Measurements from ENCODE around the gene CETN2.

DNA sequence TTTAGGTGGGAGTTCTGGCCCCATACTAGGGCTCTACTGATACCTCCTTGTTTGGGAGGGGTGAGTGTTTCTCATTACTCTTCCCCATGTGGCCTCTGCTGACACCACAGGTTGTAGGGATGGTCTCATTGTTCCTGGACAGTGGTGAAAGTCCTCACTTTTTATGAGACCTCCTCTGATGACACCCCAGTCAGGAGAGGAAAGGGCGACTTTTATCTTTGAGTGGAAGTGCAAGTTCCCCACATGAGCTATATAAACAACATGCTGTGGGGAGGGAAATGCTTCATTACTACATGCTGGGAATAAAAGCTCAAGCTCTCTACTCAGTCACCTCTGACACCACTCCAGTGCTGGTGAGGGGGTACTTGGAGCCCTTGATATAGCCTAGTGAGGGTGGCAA lies 31.6 kb downstream of the CETN2 start:
- TF ChIP-seq MYC (IDR thresholded peaks at IDR 0.05; ENCODE audit: low read depth, low read length) (no peak), CTCF (IDR thresholded peaks at IDR 0.05; ENCODE audit: extremely low read depth in 1 of 2, insufficient read depth in 1 of 2, low read depth in 1 of 2, low read length in 2 of 2) (no peak), POLR2A (IDR thresholded peaks at IDR 0.05; ENCODE audit: low read depth, low read length) (no peak), EZH2 (IDR thresholded peaks at IDR 0.05; ENCODE audit: borderline replicate concordance, low read depth, low read length, severe bottlenecking) (no peak), POLR2AphosphoS5 (IDR thresholded peaks at IDR 0.05; ENCODE audit: insufficient read depth, low read depth, low read length) (no peak), FOS (IDR thresholded peaks at IDR 0.05; ENCODE audit: borderline replicate concordance, insufficient read depth, low read length) (no peak), JUN (IDR thresholded peaks at IDR 0.05; ENCODE audit: borderline replicate concordance, insufficient read depth, insufficient read length, low read depth) (no peak), GATA2 (IDR thresholded peaks at IDR 0.05; ENCODE audit: insufficient read depth, insufficient read length, low read depth, low read length) (no peak)
- TF ChIP-seq, protein P1, sequence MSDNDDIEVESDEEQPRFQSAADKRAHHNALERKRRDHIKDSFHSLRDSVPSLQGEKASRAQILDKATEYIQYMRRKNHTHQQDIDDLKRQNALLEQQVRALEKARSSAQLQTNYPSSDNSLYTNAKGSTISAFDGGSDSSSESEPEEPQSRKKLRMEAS (IDR thresholded peaks at IDR 0.05; ENCODE audit: insufficient read depth, insufficient read length) = no peak
